ENCODE results near the gene PUS1. TPM values are rescaled to one million over a fixed set of nuclear protein-coding genes. Genes with fewer than 3 reads are reported as not detected.
"Not testable (repeated sequence)": the region's sequence is repeated elsewhere in the genome, so short reads cannot be mapped to it uniquely, and the experiment has no call there.

Gene PUS1
- total RNA-seq, 1 experiment from 2014 or later: 36.4 TPM

DNA sequence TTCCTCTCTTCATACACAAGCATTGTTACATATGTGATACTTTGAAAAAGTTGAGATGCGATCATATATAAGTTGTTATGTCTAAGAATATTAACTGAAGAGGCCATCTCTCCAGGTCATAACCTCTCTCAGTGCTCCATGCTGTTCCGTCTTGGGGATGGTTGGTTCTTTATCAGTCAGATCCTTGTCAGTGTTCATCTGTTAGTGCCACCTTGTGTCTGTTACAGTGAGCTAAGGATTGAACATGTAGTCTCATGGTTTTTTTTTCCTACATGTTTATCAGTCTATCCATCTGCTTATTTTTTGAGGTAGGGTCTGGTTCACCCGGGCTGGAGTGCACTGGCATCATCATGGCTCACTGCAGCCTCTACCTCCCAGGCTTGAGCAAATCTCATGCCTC lies 51.2 kb downstream of the PUS1 start:
- DNase-seq (ENCODE audit: low read depth): no peak

GRCh38 chr12:131981388-131981787 lies 52.3 kb downstream of the PUS1 start:
- DNase-seq (ENCODE audit: low read depth): no peak
- in situ Hi-C loops (cut with HindIII; ENCODE audit: low pct_unique_long_range_greater_than_20kb, low sequenced_read_pairs): no loop called here

More for the DNA sequence above, 51.2 kb downstream of the PUS1 start:
- in situ Hi-C loops (cut with HindIII; ENCODE audit: low pct_unique_long_range_greater_than_20kb, low sequenced_read_pairs): no loop called here

DNA sequence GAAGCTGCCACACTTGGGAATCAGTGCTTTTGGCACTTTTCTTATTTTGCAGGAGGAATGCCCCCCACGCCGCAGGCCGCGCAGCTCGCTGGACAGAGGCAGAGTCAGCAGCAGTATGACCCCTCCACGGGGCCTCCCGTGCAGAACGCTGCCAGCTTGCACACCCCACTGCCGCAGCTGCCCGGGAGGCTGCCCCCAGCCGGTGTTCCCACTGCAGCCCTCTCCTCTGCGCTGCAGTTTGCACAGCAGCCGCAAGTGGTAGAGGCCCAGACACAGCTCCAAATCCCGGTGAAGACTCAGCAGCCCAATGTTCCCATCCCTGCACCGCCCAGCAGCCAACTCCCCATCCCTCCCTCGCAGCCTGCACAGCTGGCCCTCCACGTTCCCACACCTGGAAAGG lies 53.0 kb downstream of the PUS1 start:
- in situ Hi-C loops (cut with HindIII; ENCODE audit: low pct_unique_long_range_greater_than_20kb, low sequenced_read_pairs): no loop called here
- no peak for DNase-seq (ENCODE audit: low read depth)

DNA sequence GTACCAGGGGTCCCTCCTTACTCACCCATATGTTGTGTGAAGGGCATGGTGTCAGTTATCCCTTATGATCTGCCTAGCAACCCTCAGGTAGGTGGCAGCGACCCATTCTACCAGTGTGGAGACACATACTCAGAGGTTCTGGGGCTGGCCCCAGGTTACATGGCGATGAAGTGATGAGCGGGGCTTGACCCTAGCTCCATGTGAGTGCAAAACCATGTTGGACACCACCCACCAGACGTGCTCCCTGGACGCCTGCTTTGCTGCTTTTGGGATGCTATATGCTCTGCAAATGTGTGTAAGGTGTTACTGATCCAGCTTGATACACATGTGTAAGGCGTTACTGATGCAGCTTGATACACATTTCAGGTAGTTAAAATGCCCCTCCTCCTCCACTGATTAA lies 54.0 kb downstream of the PUS1 start:
- no peak for DNase-seq (ENCODE audit: low read depth)
- in situ Hi-C loops (cut with HindIII; ENCODE audit: low pct_unique_long_range_greater_than_20kb, low sequenced_read_pairs): no loop called here

DNA sequence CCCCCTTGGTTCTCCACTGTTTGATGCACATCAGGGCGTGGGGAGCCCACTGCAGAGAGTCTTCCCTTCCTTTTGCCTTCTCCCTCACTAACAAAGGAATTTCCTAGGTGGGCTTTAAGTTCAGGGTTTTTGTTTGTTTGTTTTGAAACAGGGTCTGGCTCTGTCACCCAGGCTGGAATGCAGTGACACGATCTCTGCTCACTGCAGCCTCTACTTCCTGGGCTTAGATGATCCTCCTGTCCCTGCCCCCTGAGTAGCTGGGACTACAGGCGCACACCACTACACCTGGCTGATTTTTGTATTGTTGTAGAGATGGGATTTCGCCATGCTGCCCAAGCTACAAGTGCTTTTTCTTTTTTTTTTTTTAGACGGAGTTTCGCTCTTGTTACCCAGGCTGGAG lies 54.5 kb downstream of the PUS1 start:
- in situ Hi-C loops (cut with HindIII; ENCODE audit: low pct_unique_long_range_greater_than_20kb, low sequenced_read_pairs): no loop called here
- no peak for DNase-seq (ENCODE audit: low read depth)

GRCh38 chr12:131984334-131984733 lies 55.3 kb downstream of the PUS1 start:
- no peak for DNase-seq (ENCODE audit: low read depth)
- in situ Hi-C loops (cut with HindIII; ENCODE audit: low pct_unique_long_range_greater_than_20kb, low sequenced_read_pairs): no loop called here

- DNase-seq (ENCODE audit: low read depth); in situ Hi-C loops (cut with HindIII; ENCODE audit: low pct_unique_long_range_greater_than_20kb, low sequenced_read_pairs): not testable (repeated sequence)
These were observed 56.4 kb downstream of the PUS1 start for GRCh38 chr12:131985510-131985875.

GRCh38 chr12:131986361-131986760 lies 57.3 kb downstream of the PUS1 start:
- in situ Hi-C loops (cut with HindIII; ENCODE audit: low pct_unique_long_range_greater_than_20kb, low sequenced_read_pairs): no loop called here
- no peak for DNase-seq (ENCODE audit: low read depth)

- DNase-seq (ENCODE audit: low read depth): no peak
- in situ Hi-C loops (cut with HindIII; ENCODE audit: low pct_unique_long_range_greater_than_20kb, low sequenced_read_pairs): no loop called here
These were observed 57.8 kb downstream of the PUS1 start for GRCh38 chr12:131986910-131987309.

DNA sequence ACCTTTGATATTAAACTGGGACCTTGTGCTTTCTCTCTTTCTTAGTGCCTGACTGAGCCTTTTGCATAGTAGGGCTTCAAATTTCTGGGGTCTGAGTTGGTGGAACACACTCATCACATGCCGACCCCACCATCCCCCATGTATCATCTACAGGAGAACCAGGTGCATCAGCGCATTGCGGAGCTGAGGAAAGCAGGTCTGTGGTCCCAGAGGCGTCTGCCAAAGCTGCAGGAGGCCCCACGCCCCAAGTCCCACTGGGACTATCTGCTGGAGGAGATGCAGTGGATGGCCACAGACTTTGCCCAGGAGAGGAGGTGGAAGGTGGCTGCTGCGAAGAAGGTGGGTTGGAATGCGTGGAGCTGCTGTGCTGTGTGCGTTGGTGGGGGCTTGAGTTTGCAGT lies 58.5 kb downstream of the PUS1 start:
- in situ Hi-C loops (cut with HindIII; ENCODE audit: low pct_unique_long_range_greater_than_20kb, low sequenced_read_pairs): no loop called here
- DNase-seq (ENCODE audit: low read depth): no peak

GRCh38 chr12:131988054-131988796 lies 59.1 kb downstream of the PUS1 start:
- no peak for DNase-seq (ENCODE audit: low read depth)

DNA sequence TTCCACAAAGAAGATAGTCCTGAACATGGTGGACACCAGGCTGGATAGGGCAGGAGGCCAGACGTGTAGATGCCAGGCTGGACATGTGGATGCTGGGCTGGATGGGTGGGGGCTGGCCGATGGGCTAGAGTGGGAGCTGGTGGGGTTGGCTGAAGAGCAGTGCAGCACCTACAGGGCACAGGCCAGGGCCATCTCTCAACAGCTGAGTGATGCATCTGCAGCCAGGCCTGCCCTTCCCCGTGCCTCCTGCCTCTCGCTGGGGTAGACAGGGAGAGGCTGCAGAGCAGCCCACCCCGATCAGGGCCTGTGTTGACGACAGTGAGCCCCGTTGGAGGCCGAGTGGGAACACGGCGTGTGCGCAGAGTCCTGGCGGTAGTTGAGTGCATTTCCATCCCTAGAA lies 59.9 kb downstream of the PUS1 start:
- DNase-seq (ENCODE audit: low read depth): no peak
- in situ Hi-C loops (cut with HindIII; ENCODE audit: low pct_unique_long_range_greater_than_20kb, low sequenced_read_pairs): no loop called here

More at GRCh38 chr12:131988054-131988796, 59.1 kb downstream of the PUS1 start:
- in situ Hi-C loops (cut with HindIII; ENCODE audit: low pct_unique_long_range_greater_than_20kb, low sequenced_read_pairs): no loop called here

DNA sequence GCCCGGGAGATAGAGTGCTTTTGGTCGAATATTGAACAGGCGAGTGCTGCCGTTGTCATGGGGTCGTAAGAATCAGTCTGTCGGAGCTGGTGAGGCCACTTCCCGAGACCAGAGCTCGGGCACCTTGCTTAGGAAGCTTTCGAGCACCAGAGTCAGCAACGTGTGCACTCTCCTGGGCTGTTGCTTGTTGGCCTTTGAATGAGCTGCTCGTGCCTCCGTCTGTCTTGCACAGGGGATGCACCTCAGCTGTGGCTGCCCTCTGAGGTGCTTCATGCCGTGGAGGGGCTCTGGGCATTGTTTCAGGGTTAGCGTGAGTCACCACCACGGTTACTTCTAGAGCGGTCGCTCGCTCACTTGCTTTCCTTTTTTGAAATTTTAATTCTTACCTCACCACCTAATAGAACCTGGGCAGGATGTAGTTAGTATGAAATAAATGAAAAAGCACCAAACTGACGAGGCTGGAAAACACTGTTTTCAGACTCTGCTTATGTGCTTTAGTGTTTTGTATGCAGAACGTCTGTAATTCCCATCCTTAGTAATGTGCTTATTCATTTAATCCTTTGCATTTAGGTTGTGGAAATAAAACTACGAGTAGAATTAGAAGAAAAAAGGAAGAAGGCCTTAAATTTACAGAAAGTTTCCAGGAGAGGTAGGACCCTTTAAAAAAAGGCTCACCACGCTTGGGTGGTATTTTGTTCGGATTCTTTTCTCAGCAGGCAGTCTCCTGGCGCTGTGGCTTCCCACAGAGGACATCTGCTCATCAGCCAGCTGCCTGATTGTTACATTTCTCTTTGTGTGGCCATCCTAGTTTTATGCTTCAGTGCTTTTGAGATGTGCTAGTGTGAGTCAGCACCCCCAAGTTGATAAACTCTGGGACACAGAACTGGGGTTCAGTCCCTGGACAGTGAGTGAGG lies 61.2 kb downstream of the PUS1 start:
- DNase-seq (ENCODE audit: low read depth): no peak
- in situ Hi-C loops (cut with HindIII; ENCODE audit: low pct_unique_long_range_greater_than_20kb, low sequenced_read_pairs): no loop called here

GRCh38 chr12:131990980-131991305 lies 61.9 kb downstream of the PUS1 start:
- DNase-seq (ENCODE audit: low read depth): no peak
- in situ Hi-C loops (cut with HindIII; ENCODE audit: low pct_unique_long_range_greater_than_20kb, low sequenced_read_pairs): no loop called here

- no peak for DNase-seq (ENCODE audit: low read depth)
- in situ Hi-C loops (cut with HindIII; ENCODE audit: low pct_unique_long_range_greater_than_20kb, low sequenced_read_pairs): no loop called here
These were observed 62.8 kb downstream of the PUS1 start for GRCh38 chr12:131991816-131992430.

DNA sequence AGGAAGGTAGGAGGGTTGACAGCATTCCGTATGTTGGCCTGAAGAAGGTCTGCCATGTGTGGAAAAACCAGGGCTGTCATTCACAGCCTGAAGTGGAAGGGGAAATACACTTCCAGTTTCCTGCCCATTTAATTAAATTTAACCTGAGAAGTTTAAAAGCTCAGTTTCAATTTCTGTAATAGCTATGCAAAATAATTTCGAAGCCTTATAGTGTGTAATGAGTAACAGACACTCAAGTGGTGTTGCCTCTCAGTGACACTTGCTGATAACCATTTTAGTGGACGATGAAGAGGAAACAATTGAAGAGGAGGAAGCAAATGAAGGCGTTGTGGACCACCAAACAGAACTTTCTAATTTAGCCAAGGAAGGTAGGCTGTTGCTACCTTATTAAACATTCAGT lies 65.5 kb downstream of the PUS1 start:
- in situ Hi-C loops (cut with HindIII; ENCODE audit: low pct_unique_long_range_greater_than_20kb, low sequenced_read_pairs): no loop called here
- DNase-seq (ENCODE audit: low read depth): no peak

Measured in Caki2 (cell line).